Keratinocyte (primary cell): Measurements from ENCODE around the gene HBA1. TPM values are rescaled to one million over a fixed set of nuclear protein-coding genes. Genes with fewer than 3 reads are reported as not detected.
"Not testable (repeated sequence)": the region's sequence is repeated elsewhere in the genome, so short reads cannot be mapped to it uniquely, and the experiment has no call there.

Experiments
- DNase-seq: peaks from one replicate; pipeline ENCODE4 v3.0.0-alpha.2; 2011; ENCODE audit warnings: low read depth, missing footprints, low spot score
- FAIRE-seq: peaks from 2 replicates; lab custom pipeline; 2011; peaks lifted over from hg19 to GRCh38; lab: Jason Lieb, UNC
- H2AFZ ChIP-seq: 2 replicates; pipeline ENCODE4 v1.6.0; 2012; ENCODE audit warnings: low read length, control low read depth, inconsistent platforms; ENCODE audit not compliant: control insufficient read depth
- H3K27ac ChIP-seq: 2 replicates; pipeline ENCODE4 v1.5.1; 2011; ENCODE audit warnings: low read length; ENCODE audit not compliant: control insufficient read depth, insufficient read depth
- H3K27me3 ChIP-seq: 3 replicates; pipeline ENCODE4 v1.6.0; 2011; ENCODE audit warnings: low read length; ENCODE audit not compliant: control insufficient read depth, insufficient read depth; ENCODE audit errors: extremely low read depth
- H3K36me3 ChIP-seq, 2 experiments: 2 replicates in 1 of 2; 3 replicates in 1 of 2; pipeline ENCODE4 v1.5.1; 2011; ENCODE audit warnings: low read length in 2 of 2, mild to moderate bottlenecking in 1 of 2; ENCODE audit not compliant: control insufficient read depth in 2 of 2, insufficient read depth in 2 of 2; ENCODE audit errors: extremely low read depth in 1 of 2
- H3K4me1 ChIP-seq: 3 replicates; pipeline ENCODE4 v1.5.1; 2011; ENCODE audit warnings: low read length; ENCODE audit not compliant: control insufficient read depth, insufficient read depth; ENCODE audit errors: extremely low read depth
- H3K4me2 ChIP-seq: 3 replicates; pipeline ENCODE4 v1.6.0; 2011; ENCODE audit warnings: low read depth, low read length; ENCODE audit not compliant: control insufficient read depth, insufficient read depth; ENCODE audit errors: extremely low read depth
- H3K4me3 ChIP-seq, 3 experiments: fragments of 200-600 bp in 1 of 3; sonication (generic) in 1 of 3; 2 replicates in 2 of 3; 3 replicates in 1 of 3; pipeline ENCODE4 v1.5.1; 2011 to 2016; ENCODE audit warnings: low read length in 3 of 3, mild to moderate bottlenecking in 3 of 3, control low read depth in 2 of 3, inconsistent platforms in 1 of 3, low read depth in 1 of 3, mixed read lengths in 1 of 3, mixed run types in 1 of 3, moderate library complexity in 1 of 3; ENCODE audit not compliant: control insufficient read depth in 2 of 3, insufficient read depth in 2 of 3; ENCODE audit errors: extremely low read depth in 1 of 3
- H3K79me2 ChIP-seq: 2 replicates; pipeline ENCODE4 v1.6.0; 2012; ENCODE audit warnings: low read length; ENCODE audit not compliant: control insufficient read depth, insufficient read depth
- H3K9ac ChIP-seq: 3 replicates; pipeline ENCODE4 v1.6.0; 2011; ENCODE audit warnings: low read length; ENCODE audit not compliant: control insufficient read depth, insufficient read depth; ENCODE audit errors: extremely low read depth
- H3K9me1 ChIP-seq: 3 replicates; pipeline ENCODE4 v1.6.0; 2011; ENCODE audit warnings: low read length; ENCODE audit not compliant: control insufficient read depth, insufficient read depth; ENCODE audit errors: extremely low read depth
- H3K9me3 ChIP-seq: 2 replicates; pipeline ENCODE4 v1.5.1; 2012; ENCODE audit warnings: low read depth, low read length; ENCODE audit not compliant: control insufficient read depth
- H4K20me1 ChIP-seq: 3 replicates; pipeline ENCODE4 v1.6.0; 2011; ENCODE audit warnings: low read length; ENCODE audit not compliant: control insufficient read depth, insufficient read depth; ENCODE audit errors: extremely low read depth
- EZH2 ChIP-seq: IDR thresholded peaks from one replicate; pipeline ENCODE4 v1.6.1; 2012; ENCODE audit warnings: inconsistent platforms, mild to moderate bottlenecking, low read length, moderate library complexity
- dilution Hi-C: fragments of 300-500 bp; cut with MboI; formaldehyde crosslinking; loops from one replicate; pipeline ENCODE4 v1.7.0; 2020; ENCODE audit warnings: low sequenced_read_pairs; ENCODE audit not compliant: extremely low pct_ligation_motif_present
- polyA minus RNA-seq, 3 experiments: library from RNA; depleted of rRNA, polyadenylated mRNA; stranded (reverse); fragments of >200 nt; gene quantifications; 1 replicate in 1 of 3; 2 replicates in 1 of 3; 3 replicates in 1 of 3; pipeline ENCODE4 v1.2.3, GENCODE V29; 2011
- polyA plus RNA-seq, 5 experiments: library from polyadenylated mRNA; depleted of rRNA in 3 of 5; stranded (reverse) in 3 of 5; stranded (forward) in 1 of 5; unstranded in 1 of 5; fragments of >200 nt; gene quantifications; 1 replicate in 1 of 5; 2 replicates in 3 of 5; 3 replicates in 1 of 5; pipeline versions ENCODE4 v1.2.1 to v1.2.3, GENCODE V29; 2011 to 2012; ENCODE audit warnings: missing spikeins in 2 of 5, low read depth in 1 of 5, low replicate concordance in 1 of 5
- TF ChIP-seq, protein P1 (sequence below), 3 experiments: IDR thresholded peaks in 1 of 3; conservative IDR thresholded peaks in 1 of 3; optimal IDR thresholded peaks in 1 of 3; 2 replicates in 2 of 3; 3 replicates in 1 of 3; pipeline versions ENCODE3 to v1.5.1; 2011; ENCODE audit warnings: low read length in 3 of 3, mild to moderate bottlenecking in 3 of 3, moderate library complexity in 2 of 3, control low read depth in 1 of 3, inconsistent platforms in 1 of 3; ENCODE audit not compliant: insufficient read depth in 2 of 3; ENCODE audit errors: extremely low read depth in 1 of 3

The HBA1 gene
- polyA plus RNA-seq = 0.24 TPM in 1 of 3 replicates, not detected in the others
- polyA plus RNA-seq (2011; ENCODE audit: low read depth) = not detected
- 0.40 TPM in 1 of 2 replicates, not detected in the other for polyA plus RNA-seq (2011; cell fraction: cytosol; rRNA removed)
- not detected in 2 replicates for polyA plus RNA-seq (2011; cell fraction: nucleus; rRNA removed)
- not detected in 2 replicates for polyA plus RNA-seq (2012; ENCODE audit: low replicate concordance)
- polyA minus RNA-seq = not detected in 3 replicates
- polyA minus RNA-seq (2011; cell fraction: cytosol; rRNA and poly(A)+ RNA removed) = not detected
- polyA minus RNA-seq (2011; cell fraction: nucleus; rRNA and poly(A)+ RNA removed) = not detected in 2 replicates

DNA sequence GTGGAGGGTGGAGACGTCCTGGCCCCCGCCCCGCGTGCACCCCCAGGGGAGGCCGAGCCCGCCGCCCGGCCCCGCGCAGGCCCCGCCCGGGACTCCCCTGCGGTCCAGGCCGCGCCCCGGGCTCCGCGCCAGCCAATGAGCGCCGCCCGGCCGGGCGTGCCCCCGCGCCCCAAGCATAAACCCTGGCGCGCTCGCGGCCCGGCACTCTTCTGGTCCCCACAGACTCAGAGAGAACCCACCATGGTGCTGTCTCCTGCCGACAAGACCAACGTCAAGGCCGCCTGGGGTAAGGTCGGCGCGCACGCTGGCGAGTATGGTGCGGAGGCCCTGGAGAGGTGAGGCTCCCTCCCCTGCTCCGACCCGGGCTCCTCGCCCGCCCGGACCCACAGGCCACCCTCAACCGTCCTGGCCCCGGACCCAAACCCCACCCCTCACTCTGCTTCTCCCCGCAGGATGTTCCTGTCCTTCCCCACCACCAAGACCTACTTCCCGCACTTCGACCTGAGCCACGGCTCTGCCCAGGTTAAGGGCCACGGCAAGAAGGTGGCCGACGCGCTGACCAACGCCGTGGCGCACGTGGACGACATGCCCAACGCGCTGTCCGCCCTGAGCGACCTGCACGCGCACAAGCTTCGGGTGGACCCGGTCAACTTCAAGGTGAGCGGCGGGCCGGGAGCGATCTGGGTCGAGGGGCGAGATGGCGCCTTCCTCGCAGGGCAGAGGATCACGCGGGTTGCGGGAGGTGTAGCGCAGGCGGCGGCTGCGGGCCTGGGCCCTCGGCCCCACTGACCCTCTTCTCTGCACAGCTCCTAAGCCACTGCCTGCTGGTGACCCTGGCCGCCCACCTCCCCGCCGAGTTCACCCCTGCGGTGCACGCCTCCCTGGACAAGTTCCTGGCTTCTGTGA, at the start of gene HBA1:
Gene HBA1, plus strand, starts transcription at position 204 of the 906 bp plus-strand sequence. Its CDS starts 37 bp downstream, at position 241.
- H3K9ac ChIP-seq, H3K36me3 ChIP-seq, dilution Hi-C loops, H4K20me1 ChIP-seq, H2AFZ ChIP-seq, DNase-seq, H3K79me2 ChIP-seq, H3K9me3 ChIP-seq, FAIRE-seq, H3K4me3 ChIP-seq, H3K4me2 ChIP-seq, H3K9me1 ChIP-seq, H3K4me1 ChIP-seq, H3K27ac ChIP-seq: not testable (repeated sequence)
- H3K27me3 ChIP-seq = peaks cover 63% of the 10 kb centered on the region

DNA sequence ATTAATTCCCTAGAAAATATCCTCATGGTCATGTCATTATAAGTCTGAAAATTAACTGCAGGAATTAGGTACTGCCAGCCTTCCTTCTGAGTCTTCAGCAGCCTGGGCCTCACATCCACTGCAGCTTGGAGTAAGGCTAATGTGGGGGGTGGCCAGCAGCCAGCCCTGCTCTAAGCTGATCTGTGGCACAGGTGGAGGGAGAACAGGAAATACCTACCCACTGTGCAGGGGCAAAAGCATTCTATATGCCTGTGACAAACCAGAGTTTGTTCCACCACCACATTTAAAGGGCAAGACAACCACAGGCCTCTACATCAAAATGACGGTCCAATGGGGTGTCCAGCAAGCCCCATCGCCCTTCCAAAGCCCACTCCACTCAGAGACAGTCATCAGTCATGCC, 47.4 kb upstream of the HBA1 start:
- no peak overlapping the region for H2AFZ ChIP-seq
- no peaks in the 10 kb centered on the region for H3K27me3 ChIP-seq
- dilution Hi-C loops = no loop called here
- H3K9me1 ChIP-seq = no peaks in the 10 kb centered on the region
- H4K20me1 ChIP-seq = peaks cover 2% of the 10 kb centered on the region
- no peak overlapping the region for H3K4me2 ChIP-seq
- no peak overlapping the region for H3K9ac ChIP-seq
- FAIRE-seq = no peak
- H3K4me3 ChIP-seq = no peak overlapping the region
- no peaks in the 10 kb centered on the region for H3K9me3 ChIP-seq
- peaks cover 22% of the 10 kb centered on the region for H3K79me2 ChIP-seq
- no peaks in the 10 kb centered on the region for H3K4me1 ChIP-seq
- H3K36me3 ChIP-seq = peaks cover 4 to 7% of the 10 kb centered on the region in 2 experiments
- H3K27ac ChIP-seq = no peak overlapping the region
- DNase-seq = no peak
- TF ChIP-seq EZH2 = no peak
- TF ChIP-seq, protein P1, sequence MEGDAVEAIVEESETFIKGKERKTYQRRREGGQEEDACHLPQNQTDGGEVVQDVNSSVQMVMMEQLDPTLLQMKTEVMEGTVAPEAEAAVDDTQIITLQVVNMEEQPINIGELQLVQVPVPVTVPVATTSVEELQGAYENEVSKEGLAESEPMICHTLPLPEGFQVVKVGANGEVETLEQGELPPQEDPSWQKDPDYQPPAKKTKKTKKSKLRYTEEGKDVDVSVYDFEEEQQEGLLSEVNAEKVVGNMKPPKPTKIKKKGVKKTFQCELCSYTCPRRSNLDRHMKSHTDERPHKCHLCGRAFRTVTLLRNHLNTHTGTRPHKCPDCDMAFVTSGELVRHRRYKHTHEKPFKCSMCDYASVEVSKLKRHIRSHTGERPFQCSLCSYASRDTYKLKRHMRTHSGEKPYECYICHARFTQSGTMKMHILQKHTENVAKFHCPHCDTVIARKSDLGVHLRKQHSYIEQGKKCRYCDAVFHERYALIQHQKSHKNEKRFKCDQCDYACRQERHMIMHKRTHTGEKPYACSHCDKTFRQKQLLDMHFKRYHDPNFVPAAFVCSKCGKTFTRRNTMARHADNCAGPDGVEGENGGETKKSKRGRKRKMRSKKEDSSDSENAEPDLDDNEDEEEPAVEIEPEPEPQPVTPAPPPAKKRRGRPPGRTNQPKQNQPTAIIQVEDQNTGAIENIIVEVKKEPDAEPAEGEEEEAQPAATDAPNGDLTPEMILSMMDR (optimal IDR thresholded peaks at IDR 0.05 in 1 of 3, IDR thresholded peaks at IDR 0.05 in 1 of 3, conservative IDR thresholded peaks at IDR 0.05 in 1 of 3; ENCODE audit: extremely low read depth in 1 of 3, insufficient read depth in 2 of 3, low read length in 3 of 3) = no peak
